ENCODE results near the gene UQCRHL. TPM values are rescaled to one million over a fixed set of nuclear protein-coding genes. Genes with fewer than 3 reads are reported as not detected.

UQCRHL gene
- total and polyA plus RNA-seq, 2 experiments from 2014 or later: 2.3 to 3.0 TPM

DNA sequence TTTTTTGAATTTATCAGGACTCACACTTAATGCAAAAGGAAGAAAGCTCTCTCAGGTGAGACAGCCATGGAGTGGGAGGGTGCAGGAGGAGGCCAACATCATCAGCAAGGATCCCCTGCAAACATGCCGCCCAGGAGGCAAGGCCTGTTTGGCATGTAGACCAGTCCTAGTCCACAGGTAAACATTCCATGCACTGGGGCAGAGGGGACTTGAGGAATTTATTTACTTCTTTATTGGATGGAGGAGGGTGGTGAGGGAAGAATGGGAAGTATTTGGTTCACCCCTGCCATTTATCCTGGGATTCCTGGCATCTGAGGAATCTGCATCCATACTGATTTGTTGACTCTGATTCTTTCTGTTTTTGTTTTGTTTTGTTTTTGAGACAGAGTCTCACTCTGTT is 1.5 kb upstream of the UQCRHL start:
- Histone ChIP-seq H4K20me1 (replicated peaks; ENCODE audit: insufficient read depth) (no peaks in the 10 kb centered on the region), H3K9me2 (ENCODE audit: insufficient read depth) (no peaks in the 10 kb centered on the region), H3K4me2 (no peak overlapping the region), H3F3A (replicated peaks; ENCODE audit: low read depth) (0 out of 2 replicates have a peak, but pooled peaks cover 6% of the 10 kb centered on the region), H3K36me3 (ENCODE audit: insufficient read depth) (no peaks in the 10 kb centered on the region), H3K27me3 (ENCODE audit: insufficient read depth) (no peaks in the 10 kb centered on the region), H3K4me3 (no peak overlapping the region), H3K4me1 (ENCODE audit: insufficient read depth) (no peaks in the 10 kb centered on the region), H2AFZ (no peak overlapping the region), H3K27ac (ENCODE audit: low read depth) (peak overlapping the region; percentile 67; the same call in 1 of the 2 replicates), H3K79me2 (replicated peaks; ENCODE audit: insufficient read depth) (no peaks in the 10 kb centered on the region)
- ATAC-seq (peak; percentile 85), DNase-seq (ENCODE audit: low spot score) (peak; percentile 79)
- no peak overlapping the region for H3K4me3 Mint-ChIP-seq
- peaks cover 6% of the 10 kb centered on the region for H3K27me3 Mint-ChIP-seq (ENCODE audit: insufficient read depth, low read depth, poor library complexity)
- peak overlapping the region; percentile 72; the same call in 1 of the 2 replicates for H3K27ac Mint-ChIP-seq
- TF ChIP-seq EZH2phosphoT487 (IDR thresholded peaks at IDR 0.05; ENCODE audit: unreplicated experiment): no peak
- TF ChIP-seq ZNF462 (CRISPR knock-in tag; IDR thresholded peaks at IDR 0.05): no peak
- no peak for TF ChIP-seq POLR2AphosphoS5 (IDR thresholded peaks at IDR 0.05; ENCODE audit: low read depth)
- TF ChIP-seq, protein P1, sequence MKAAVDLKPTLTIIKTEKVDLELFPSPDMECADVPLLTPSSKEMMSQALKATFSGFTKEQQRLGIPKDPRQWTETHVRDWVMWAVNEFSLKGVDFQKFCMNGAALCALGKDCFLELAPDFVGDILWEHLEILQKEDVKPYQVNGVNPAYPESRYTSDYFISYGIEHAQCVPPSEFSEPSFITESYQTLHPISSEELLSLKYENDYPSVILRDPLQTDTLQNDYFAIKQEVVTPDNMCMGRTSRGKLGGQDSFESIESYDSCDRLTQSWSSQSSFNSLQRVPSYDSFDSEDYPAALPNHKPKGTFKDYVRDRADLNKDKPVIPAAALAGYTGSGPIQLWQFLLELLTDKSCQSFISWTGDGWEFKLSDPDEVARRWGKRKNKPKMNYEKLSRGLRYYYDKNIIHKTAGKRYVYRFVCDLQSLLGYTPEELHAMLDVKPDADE (IDR thresholded peaks at IDR 0.05): no peak
- no peak for TF ChIP-seq EZH2 (IDR thresholded peaks at IDR 0.05; ENCODE audit: low read depth, unreplicated experiment)
- no peak for TF ChIP-seq NANOG (IDR thresholded peaks at IDR 0.05; ENCODE audit: borderline replicate concordance)
- TF ChIP-seq CREB1 (CRISPR knock-in tag; IDR thresholded peaks at IDR 0.05; ENCODE audit: low read depth): no peak
- TF ChIP-seq STAT1 (IDR thresholded peaks at IDR 0.05; ENCODE audit: unreplicated experiment): no peak
- no peak for TF ChIP-seq ZNF331 (CRISPR knock-in tag; IDR thresholded peaks at IDR 0.05; ENCODE audit: low read depth)
- TF ChIP-seq REST (IDR thresholded peaks at IDR 0.05; ENCODE audit: unreplicated experiment): no peak
- TF ChIP-seq ZNF114 (CRISPR knock-in tag; IDR thresholded peaks at IDR 0.05): no peak
- TF ChIP-seq CTCF (conservative IDR thresholded peaks at IDR 0.05; ENCODE audit: low read depth in 2 of 2): no peak
- TF ChIP-seq JUNB (IDR thresholded peaks at IDR 0.05; ENCODE audit: unreplicated experiment): no peak
- peaks cover 6% of the 10 kb centered on the region for H3K4me1 Mint-ChIP-seq
- no peaks in the 10 kb centered on the region for H3K9me3 Mint-ChIP-seq
- no peaks in the 10 kb centered on the region for H3K36me3 Mint-ChIP-seq (ENCODE audit: low read depth)
